ENCODE measurements around the gene ELL3. TPM values are rescaled to one million over a fixed set of nuclear protein-coding genes. Genes with fewer than 3 reads are reported as not detected.
A peak's percentile ranks its signal among the peaks of the same experiment; 100 is the strongest.
"Not testable (repeated sequence)": the region's sequence is repeated elsewhere in the genome, so short reads cannot be mapped to it uniquely, and the experiment has no call there.

The ELL3 gene
- total and polyA plus RNA-seq, 9 donors: 2.2 to 7.2 (median 4.9) TPM

- Histone ChIP-seq H3K27me3 (no peaks in the 10 kb centered on the region), H3K36me3 (no peaks in the 10 kb centered on the region), H3K4me1 (ENCODE audit: insufficient read depth) (peaks cover 10% of the 10 kb centered on the region), H3K27ac (no peak overlapping the region), H3K9me3 (no peaks in the 10 kb centered on the region), H3K4me3 (no peak overlapping the region)
- intact Hi-C loops (cut with DNase I): no loop called here
- DNase-seq: no peak
- 56 to 72% (median 56%) methylated on average over 3 of the region's 3 CpGs for WGBS, 3 donors
- no peak for TF ChIP-seq POLR2A (IDR thresholded peaks at IDR 0.05)
- TF ChIP-seq CTCF (IDR thresholded peaks at IDR 0.05): no peak
- no peak for TF ChIP-seq EP300 (IDR thresholded peaks at IDR 0.05)
These were observed 44.7 kb upstream of the ELL3 start for GRCh38 chr15:43821505-43821904.

GRCh38 chr15:43815064-43815463 lies 38.3 kb upstream of the ELL3 start:
- H3K36me3 ChIP-seq; H3K4me1 ChIP-seq (ENCODE audit: insufficient read depth); DNase-seq; H3K9me3 ChIP-seq; H3K27me3 ChIP-seq; intact Hi-C loops (cut with DNase I); H3K4me3 ChIP-seq; H3K27ac ChIP-seq: not testable (repeated sequence)
- 87 to 93% (median 91%) methylated on average over 5 of the region's 5 CpGs for WGBS, 3 donors

GRCh38 chr15:43808960-43809678 lies 32.4 kb upstream of the ELL3 start:
- Histone ChIP-seq H3K27me3 (no peaks in the 10 kb centered on the region), H3K27ac (no peak overlapping the region), H3K4me3 (no peak overlapping the region), H3K4me1 (ENCODE audit: insufficient read depth) (no peaks in the 10 kb centered on the region), H3K36me3 (no peaks in the 10 kb centered on the region), H3K9me3 (no peaks in the 10 kb centered on the region)
- peak in 1 of 5 donors; percentile 0 for DNase-seq
- TF ChIP-seq POLR2A (IDR thresholded peaks at IDR 0.05) (no peak), CTCF (IDR thresholded peaks at IDR 0.05) (no peak), EP300 (IDR thresholded peaks at IDR 0.05) (no peak)
- intact Hi-C loops (cut with DNase I): no loop called here
- WGBS, 3 donors: 88% methylated on average over 6 of the region's 6 CpGs

- Histone ChIP-seq H3K36me3 (no peaks in the 10 kb centered on the region), H3K4me3 (no peak overlapping the region), H3K27ac (no peak overlapping the region), H3K27me3 (no peaks in the 10 kb centered on the region), H3K9me3 (no peaks in the 10 kb centered on the region), H3K4me1 (ENCODE audit: insufficient read depth) (no peaks in the 10 kb centered on the region)
- no peak for TF ChIP-seq POLR2A (IDR thresholded peaks at IDR 0.05)
- TF ChIP-seq EP300 (IDR thresholded peaks at IDR 0.05): no peak
- no peak for TF ChIP-seq CTCF (IDR thresholded peaks at IDR 0.05)
- no peak for DNase-seq
- WGBS, 3 donors: 90 to 98% (median 94%) methylated on average over 5 of the region's 5 CpGs
- intact Hi-C loops (cut with DNase I): no loop called here
These were observed 31.7 kb upstream of the ELL3 start for GRCh38 chr15:43808435-43808950.

GRCh38 chr15:43802676-43803075 lies 25.9 kb upstream of the ELL3 start:
- 94 to 95% (median 95%) methylated on average over 7 of the region's 7 CpGs for WGBS, 3 donors
- not testable (repeated sequence) for H3K27ac ChIP-seq

More at GRCh38 chr15:43802676-43803075, 25.9 kb upstream of the ELL3 start:
- DNase-seq; H3K4me3 ChIP-seq; H3K4me1 ChIP-seq (ENCODE audit: insufficient read depth); H3K9me3 ChIP-seq; H3K27me3 ChIP-seq; H3K36me3 ChIP-seq; intact Hi-C loops (cut with DNase I): not testable (repeated sequence)

Data from ovary (tissue), 9 donors.